Dendritic cell treated with granulocyte-macrophage colony-stimulating factor and Interleukin-4, amounts not matched to agents 40 ng/mL and 50 ng/mL, for 4 days (primary cell): ENCODE measurements around the gene UBTD1.
"Not testable (repeated sequence)": the region's sequence is repeated elsewhere in the genome, so short reads cannot be mapped to it uniquely, and the experiment has no call there.

Source experiments
- H3K27ac Mint-ChIP-seq: one replicate; pipeline ENCODE4 v1.8.0; 2022; ENCODE audit warnings: mild to moderate bottlenecking, mixed read lengths
- H3K27me3 Mint-ChIP-seq: one replicate; pipeline ENCODE4 v1.8.0; 2022; ENCODE audit warnings: mild to moderate bottlenecking, mixed read lengths
- H3K36me3 Mint-ChIP-seq: one replicate; pipeline ENCODE4 v1.8.0; 2022; ENCODE audit warnings: low read depth, mixed read lengths
- H3K4me1 Mint-ChIP-seq: one replicate; pipeline ENCODE4 v1.8.0; 2022; ENCODE audit warnings: low read depth, mixed read lengths
- H3K4me3 Mint-ChIP-seq: one replicate; pipeline ENCODE4 v1.8.0; 2022; ENCODE audit warnings: mild to moderate bottlenecking, moderate library complexity, mixed read lengths
- H3K9me3 Mint-ChIP-seq: one replicate; pipeline ENCODE4 v1.8.0; 2022; ENCODE audit warnings: mixed read lengths
- intact Hi-C: fragments of 100-400 bp; cut with micrococcal nuclease; formaldehyde crosslinking; loops from one replicate; pipeline ENCODE4 v1.15.0; 2022

UBTD1 gene

GRCh38 chr10:97560731-97561381, 62.1 kb downstream of the UBTD1 start:
- H3K36me3 Mint-ChIP-seq, H3K4me3 Mint-ChIP-seq, H3K4me1 Mint-ChIP-seq, H3K27me3 Mint-ChIP-seq, intact Hi-C loops, H3K27ac Mint-ChIP-seq, H3K9me3 Mint-ChIP-seq: not testable (repeated sequence)

DNA sequence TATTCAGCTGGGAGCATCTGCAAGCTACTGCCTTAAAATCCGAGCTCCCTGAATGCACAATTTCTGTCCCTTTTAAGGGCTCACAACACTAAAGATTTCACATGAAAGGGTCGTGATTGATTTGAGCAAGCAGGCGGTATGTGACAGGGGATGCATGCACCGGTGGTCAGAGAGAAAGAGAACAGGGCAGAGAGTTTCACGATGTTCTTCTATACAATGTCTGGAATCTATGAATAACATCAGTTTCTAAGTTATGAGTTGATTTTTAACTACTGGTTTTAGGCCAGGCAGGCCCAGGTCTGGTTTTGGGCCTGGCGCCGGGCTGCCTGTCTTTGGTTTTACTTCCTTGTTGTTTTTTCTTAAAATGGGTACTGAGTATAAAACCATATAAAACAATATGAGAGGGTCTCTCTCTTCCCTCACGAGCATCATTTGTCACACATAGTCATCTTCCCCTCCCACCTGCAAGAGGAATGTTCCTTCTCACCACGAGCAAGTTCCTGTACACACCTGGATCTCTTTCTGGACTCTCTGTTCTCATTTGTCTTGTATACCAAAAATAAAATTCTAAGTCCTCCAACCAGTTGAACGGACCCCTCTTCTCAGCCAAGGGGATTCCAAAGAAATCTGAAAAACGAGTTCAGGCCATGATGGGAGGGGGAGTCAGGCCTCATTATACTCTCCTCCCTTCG, 62.8 kb downstream of the UBTD1 start:
- intact Hi-C loops, H3K4me3 Mint-ChIP-seq, H3K27me3 Mint-ChIP-seq, H3K36me3 Mint-ChIP-seq, H3K4me1 Mint-ChIP-seq, H3K9me3 Mint-ChIP-seq, H3K27ac Mint-ChIP-seq: not testable (repeated sequence)

- H3K27me3 Mint-ChIP-seq, H3K36me3 Mint-ChIP-seq: not testable (repeated sequence)
Observed at GRCh38 chr10:97562329-97562728, 63.6 kb downstream of the UBTD1 start.

GRCh38 chr10:97563337-97563736, 64.6 kb downstream of the UBTD1 start:
- no peak overlapping the region for H3K4me3 Mint-ChIP-seq

More at GRCh38 chr10:97562329-97562728, 63.6 kb downstream of the UBTD1 start:
- H3K4me3 Mint-ChIP-seq, H3K4me1 Mint-ChIP-seq, H3K9me3 Mint-ChIP-seq, intact Hi-C loops, H3K27ac Mint-ChIP-seq: not testable (repeated sequence)

GRCh38 chr10:97564776-97565175, 66.1 kb downstream of the UBTD1 start:
- no peaks in the 10 kb centered on the region for H3K4me1 Mint-ChIP-seq
- H3K9me3 Mint-ChIP-seq: no peaks in the 10 kb centered on the region
- H3K4me3 Mint-ChIP-seq: no peak overlapping the region
- intact Hi-C loops: no loop called here
- H3K36me3 Mint-ChIP-seq: peaks cover 18% of the 10 kb centered on the region
- H3K27me3 Mint-ChIP-seq: no peaks in the 10 kb centered on the region
- H3K27ac Mint-ChIP-seq: no peak overlapping the region

More at GRCh38 chr10:97563337-97563736, 64.6 kb downstream of the UBTD1 start:
- intact Hi-C loops: no loop called here
- Mint-ChIP-seq H3K4me1 (no peaks in the 10 kb centered on the region), H3K36me3 (peaks cover 6% of the 10 kb centered on the region), H3K9me3 (no peaks in the 10 kb centered on the region), H3K27me3 (no peaks in the 10 kb centered on the region), H3K27ac (no peak overlapping the region)

DNA sequence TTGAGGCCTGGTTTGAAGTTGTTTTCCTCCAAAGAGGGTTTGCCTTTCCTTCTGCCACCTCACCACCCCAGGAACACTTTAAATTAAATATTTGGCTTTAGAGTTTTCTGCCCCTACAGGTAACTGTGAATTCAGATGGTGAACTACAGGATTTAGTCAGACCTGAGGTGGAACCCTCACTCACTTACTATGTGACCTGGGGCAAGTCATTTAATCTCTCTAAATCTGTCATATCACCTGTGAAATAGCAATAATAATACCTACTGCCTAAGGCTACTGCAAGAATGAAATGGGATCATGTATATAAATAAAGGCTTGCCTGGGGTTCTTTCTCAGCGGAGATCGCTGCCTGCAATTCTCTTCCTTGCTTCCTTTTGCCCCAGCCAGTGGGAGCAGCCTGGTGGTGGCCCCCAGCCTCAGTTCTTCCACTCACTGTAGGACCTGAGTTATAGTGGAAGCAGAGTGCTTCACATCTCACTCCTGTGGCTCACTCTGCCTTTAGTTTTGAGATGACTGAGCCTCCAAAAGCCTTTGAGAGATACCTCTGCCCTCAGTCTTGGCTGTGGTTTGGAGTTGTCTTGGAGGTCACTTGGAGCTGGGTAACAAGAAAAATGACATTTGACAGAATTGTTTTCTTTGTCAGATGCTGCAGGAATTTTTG, 67.7 kb downstream of the UBTD1 start:
- H3K27ac Mint-ChIP-seq: no peak overlapping the region
- H3K27me3 Mint-ChIP-seq: no peaks in the 10 kb centered on the region
- peaks cover 35% of the 10 kb centered on the region for H3K36me3 Mint-ChIP-seq
- H3K4me3 Mint-ChIP-seq: no peak overlapping the region
- H3K4me1 Mint-ChIP-seq: no peaks in the 10 kb centered on the region
- intact Hi-C loops: no loop called here
- no peaks in the 10 kb centered on the region for H3K9me3 Mint-ChIP-seq

DNA sequence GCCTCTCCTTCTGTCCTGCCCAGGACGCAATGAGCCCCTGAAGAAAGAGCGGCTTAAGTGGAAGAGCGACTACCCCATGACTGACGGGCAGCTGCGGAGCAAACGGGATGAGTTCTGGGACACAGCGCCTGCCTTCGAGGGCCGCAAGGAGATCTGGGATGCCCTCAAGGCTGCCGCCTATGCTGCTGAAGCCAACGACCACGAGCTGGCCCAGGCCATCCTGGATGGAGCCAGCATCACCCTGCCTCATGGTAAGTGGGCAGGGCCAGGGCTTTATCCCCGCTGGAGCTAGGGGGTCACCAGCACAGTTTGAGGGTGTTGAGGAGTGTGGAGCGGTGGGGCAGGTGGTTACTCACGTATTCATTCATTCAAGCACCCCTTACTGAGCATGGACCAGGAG, 69.2 kb downstream of the UBTD1 start:
- H3K27me3 Mint-ChIP-seq: no peaks in the 10 kb centered on the region
- H3K4me1 Mint-ChIP-seq: no peaks in the 10 kb centered on the region
- H3K9me3 Mint-ChIP-seq: no peaks in the 10 kb centered on the region
- intact Hi-C loops: no loop called here
- H3K4me3 Mint-ChIP-seq: no peak overlapping the region
- no peak overlapping the region for H3K27ac Mint-ChIP-seq
- peaks cover 36% of the 10 kb centered on the region for H3K36me3 Mint-ChIP-seq

DNA sequence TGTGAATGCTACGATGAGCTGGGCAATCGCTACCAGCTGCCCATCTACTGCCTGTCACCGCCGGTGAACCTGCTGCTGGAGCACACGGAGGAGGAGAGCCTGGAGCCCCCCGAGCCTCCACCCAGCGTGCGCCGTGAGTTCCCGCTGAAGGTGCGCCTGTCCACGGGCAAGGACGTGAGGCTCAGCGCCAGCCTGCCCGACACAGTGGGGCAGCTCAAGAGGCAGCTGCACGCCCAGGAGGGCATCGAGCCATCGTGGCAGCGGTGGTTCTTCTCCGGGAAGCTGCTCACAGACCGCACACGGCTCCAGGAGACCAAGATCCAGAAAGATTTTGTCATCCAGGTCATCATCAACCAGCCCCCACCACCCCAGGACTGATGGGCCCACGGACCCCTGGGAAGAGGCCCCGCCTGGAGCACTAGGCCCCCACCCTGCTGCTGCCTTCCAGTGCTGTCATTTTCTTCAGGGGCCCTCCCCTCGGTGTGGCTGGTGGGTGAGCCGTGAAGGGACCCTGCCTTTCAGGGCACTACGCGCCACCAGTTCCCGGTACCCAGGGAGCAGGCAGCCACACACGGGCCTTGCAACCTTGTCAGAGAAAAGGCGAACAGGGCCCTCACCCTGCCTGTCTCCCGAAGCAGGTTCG, 71.5 kb downstream of the UBTD1 start:
- H3K9me3 Mint-ChIP-seq: no peaks in the 10 kb centered on the region
- H3K4me3 Mint-ChIP-seq: no peak overlapping the region
- peaks cover 36% of the 10 kb centered on the region for H3K36me3 Mint-ChIP-seq
- intact Hi-C loops: loop anchor here (5.0 to 10.0 kb wide), 2 partner anchors 42 to 85 kb away; no protein-coding TSS in a partner anchor
- H3K4me1 Mint-ChIP-seq: no peaks in the 10 kb centered on the region
- H3K27me3 Mint-ChIP-seq: no peaks in the 10 kb centered on the region
- H3K27ac Mint-ChIP-seq: no peak overlapping the region

DNA sequence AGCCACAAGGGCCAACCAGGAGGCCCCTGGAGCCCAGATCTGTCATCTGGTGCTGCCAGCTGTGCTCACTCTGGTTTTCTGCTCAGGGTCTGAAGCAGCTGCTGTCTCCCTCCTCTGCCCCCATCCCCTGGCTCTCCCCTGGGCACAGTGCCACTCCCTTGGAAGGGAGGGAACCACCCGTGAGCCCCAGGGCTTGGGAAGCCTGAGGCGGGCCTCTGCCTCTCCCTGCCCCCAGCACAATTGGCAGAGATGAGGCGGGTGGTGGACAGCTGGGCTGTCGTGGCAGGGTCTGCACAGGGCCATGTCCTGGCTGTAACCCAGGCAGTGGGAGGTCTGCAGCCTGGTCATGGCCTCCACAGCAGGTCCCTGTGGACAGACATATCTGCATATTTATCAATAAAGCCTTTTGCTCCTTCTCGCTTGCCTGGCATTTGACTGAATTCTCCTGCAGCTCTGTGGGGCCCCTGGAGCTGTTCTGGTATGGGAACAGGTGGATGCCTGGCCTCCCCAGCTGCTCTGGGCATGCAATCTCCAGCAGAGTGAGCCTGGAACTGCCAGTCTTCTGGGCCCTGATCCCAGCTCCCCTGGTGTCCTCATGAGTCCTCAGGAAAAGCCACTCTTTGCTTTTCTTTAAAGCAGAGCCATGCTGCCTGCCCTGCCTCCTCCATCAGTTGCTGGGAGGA, 72.2 kb downstream of the UBTD1 start:
- Mint-ChIP-seq H3K27ac (no peak overlapping the region), H3K4me1 (no peaks in the 10 kb centered on the region), H3K27me3 (no peaks in the 10 kb centered on the region), H3K36me3 (peaks cover 36% of the 10 kb centered on the region), H3K4me3 (no peak overlapping the region), H3K9me3 (no peaks in the 10 kb centered on the region)
- intact Hi-C loops: loop anchor here (5.0 to 10.0 kb wide), 2 partner anchors 41 to 84 kb away; no protein-coding TSS in a partner anchor

DNA sequence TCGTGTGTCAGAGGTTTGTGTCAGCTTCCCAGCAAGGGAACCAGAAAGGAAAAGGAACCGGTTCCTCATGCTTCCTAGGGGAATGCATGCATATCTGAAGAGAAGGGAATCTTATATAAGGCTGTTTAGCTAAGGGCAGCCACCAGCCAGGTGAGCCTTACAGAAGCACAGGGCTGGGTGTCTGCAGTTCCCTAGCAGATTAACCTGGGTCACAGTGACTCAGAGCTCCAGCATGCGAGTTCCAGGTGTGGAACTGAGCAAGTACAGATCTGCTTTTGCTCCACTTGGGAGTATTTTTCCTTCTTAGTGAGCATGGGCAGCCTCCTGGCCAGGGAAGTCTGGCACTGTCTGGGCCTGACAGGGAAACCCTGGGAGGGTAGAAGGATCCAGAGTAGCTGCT, 72.9 kb downstream of the UBTD1 start:
- Mint-ChIP-seq H3K9me3 (no peaks in the 10 kb centered on the region), H3K27me3 (no peaks in the 10 kb centered on the region), H3K4me3 (no peak overlapping the region), H3K4me1 (no peaks in the 10 kb centered on the region), H3K27ac (no peak overlapping the region), H3K36me3 (peaks cover 36% of the 10 kb centered on the region)
- intact Hi-C loops: loop anchor here (1.0 to 10.0 kb wide), 3 partner anchors 41 to 160 kb away; no protein-coding TSS in a partner anchor

- Mint-ChIP-seq H3K4me1 (no peaks in the 10 kb centered on the region), H3K27ac (no peak within 1 kb of the TSS), H3K27me3 (peaks cover under 1% of the 10 kb centered on the region), H3K4me3 (no peak within 1 kb of the TSS), H3K36me3 (peaks cover 36% of the 10 kb centered on the region), H3K9me3 (no peaks in the 10 kb centered on the region)
- intact Hi-C loops: loop anchor here (1.0 to 10.0 kb wide), 3 partner anchors 40 to 159 kb away; no protein-coding TSS in a partner anchor
Observed at GRCh38 chr10:97572214-97572989, 73.7 kb downstream of the UBTD1 start, which contains the start of gene ANKRD2. TSS of gene ANKRD2 (plus strand) at chr10:97572779. CDS start at chr10:97572789, 10 bp downstream.

DNA sequence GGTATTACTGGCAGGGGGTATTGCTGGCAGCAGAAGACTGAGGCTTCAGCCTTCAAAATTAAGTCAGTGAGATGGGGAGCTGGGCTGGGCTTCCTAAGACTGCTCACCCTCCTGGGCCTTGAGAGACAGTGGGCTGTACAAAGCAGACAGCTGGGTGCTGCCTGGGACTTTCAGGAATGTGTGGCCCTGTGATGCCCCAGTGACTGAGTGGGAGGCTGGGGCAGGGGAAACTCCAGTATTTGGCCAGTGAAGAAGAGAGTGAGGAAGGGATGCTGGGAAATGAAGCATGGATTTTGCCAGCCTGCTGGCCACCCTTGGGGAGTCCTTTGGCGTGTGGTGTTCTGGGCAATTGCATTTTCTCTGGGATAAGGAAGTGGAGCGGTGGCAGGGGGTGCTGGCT, 74.3 kb downstream of the UBTD1 start:
- intact Hi-C loops: loop anchor here (5.0 to 10.0 kb wide), 2 partner anchors 39 to 82 kb away; no protein-coding TSS in a partner anchor
- Mint-ChIP-seq H3K27me3 (peaks cover 6% of the 10 kb centered on the region), H3K9me3 (no peaks in the 10 kb centered on the region), H3K4me1 (no peaks in the 10 kb centered on the region), H3K4me3 (no peak overlapping the region), H3K36me3 (peaks cover 33% of the 10 kb centered on the region), H3K27ac (no peak overlapping the region)

- intact Hi-C loops: loop anchor here (5.0 to 10.0 kb wide), 2 partner anchors 39 to 81 kb away; no protein-coding TSS in a partner anchor
- H3K36me3 Mint-ChIP-seq: peaks cover 29% of the 10 kb centered on the region
- peaks cover 12% of the 10 kb centered on the region for H3K27me3 Mint-ChIP-seq
- H3K9me3 Mint-ChIP-seq: no peaks in the 10 kb centered on the region
- H3K27ac Mint-ChIP-seq: no peak overlapping the region
- no peak overlapping the region for H3K4me3 Mint-ChIP-seq
- no peaks in the 10 kb centered on the region for H3K4me1 Mint-ChIP-seq
Observed at GRCh38 chr10:97573672-97574071, 74.9 kb downstream of the UBTD1 start.
